K562 (cell line): Measurements from ENCODE around the gene TP53TG5. TPM values are rescaled to one million over a fixed set of nuclear protein-coding genes. Genes with fewer than 3 reads are reported as not detected.

ENCODE experiments used
- ATAC-seq: fragments of 200-7000 bp; cut with Tn5 transposase; 3 replicates; pipeline ENCODE4 v1.9.1; 2020; ENCODE audit warnings: moderate library complexity
- BruUV-seq: library from RNA; stranded (reverse); fragments of 400-500 nt; replicated peaks from 2 replicates; lab custom pipeline; 2021; lab: Mats Ljungman, UMichigan
- CTCF ChIA-PET: fragments of 300-600 bp; formaldehyde crosslinking; extraction: SDS; loops from one replicate; lab custom pipeline; 2021; ENCODE audit warnings: low intra/inter-chr PET ratio; lab: Yijun Ruan, JAX
- POLR2A ChIA-PET: fragments of 300-600, 350-650 bp; sonication (Branson Sonifier 250); formaldehyde crosslinking; extraction: SDS; loops from one replicate; lab custom pipeline; 2021; ENCODE audit warnings: antibody characterized with exemption, inconsistent platforms; lab: Yijun Ruan, JAX
- DNase-seq, 4 experiments: peaks; one replicate each; pipeline versions ENCODE4 v3.0.0 to v3.0.0-alpha.2; 2011 to 2018; ENCODE audit warnings: low spot score in 3 of 4, mixed read lengths in 3 of 4; ENCODE audit errors: extremely low read depth in 1 of 4
- FAIRE-seq: peaks from 2 replicates; lab custom pipeline; 2011; peaks lifted over from hg19 to GRCh38; lab: Jason Lieb, UNC
- H2AFZ ChIP-seq: 2 replicates; pipeline ENCODE4 v1.6.0; 2011; ENCODE audit warnings: low read depth, low read length, control low read depth, inconsistent platforms
- H3K27ac ChIP-seq: fragments of 200-600 bp; 3 replicates; pipeline ENCODE4 v1.8.0; 2011; ENCODE audit warnings: low read depth, mild to moderate bottlenecking, control low read depth, inconsistent platforms, low read length, moderate library complexity, mixed read lengths; ENCODE audit errors: extremely low read depth
- H3K27me3 ChIP-seq, 2 experiments: fragments of 300-600 bp in 1 of 2; 2 replicates in 1 of 2; 3 replicates in 1 of 2; pipeline versions ENCODE4 v1.6.0 to v1.8.0; 2011; ENCODE audit warnings: inconsistent platforms in 2 of 2, low read length in 2 of 2, mild to moderate bottlenecking in 1 of 2, mixed read lengths in 1 of 2, moderate library complexity in 1 of 2; ENCODE audit not compliant: control insufficient read depth in 2 of 2, insufficient read depth in 2 of 2
- H3K36me3 ChIP-seq: fragments of 300-600 bp; 3 replicates; pipeline ENCODE4 v1.8.0; 2011; ENCODE audit warnings: mild to moderate bottlenecking, low read length, inconsistent platforms; ENCODE audit not compliant: control insufficient read depth, insufficient read depth
- H3K4me1 ChIP-seq, 2 experiments: fragments of 200-600 bp in 1 of 2; replicated peaks in 1 of 2; 2 replicates in 1 of 2; 3 replicates in 1 of 2; pipeline versions ENCODE4 v1.5.1 to v1.8.0; 2011; ENCODE audit warnings: inconsistent platforms in 2 of 2, low read length in 2 of 2, mild to moderate bottlenecking in 1 of 2, mixed read lengths in 1 of 2, moderate library complexity in 1 of 2; ENCODE audit not compliant: control insufficient read depth in 2 of 2, insufficient read depth in 2 of 2
- H3K4me2 ChIP-seq: 2 replicates; pipeline ENCODE4 v1.6.1; 2011; ENCODE audit warnings: low read length, control low read depth, inconsistent platforms, mixed read lengths; ENCODE audit not compliant: insufficient read depth
- H3K4me3 ChIP-seq: fragments of 200-600 bp; sonication (generic), shearing (Covaris generic); 2 replicates; pipeline ENCODE4 v1.5.1; 2016; ENCODE audit warnings: control low read depth, inconsistent platforms
- H3K79me2 ChIP-seq: fragments of 200-600 bp; 3 replicates; pipeline ENCODE4 v1.8.0; 2011; ENCODE audit warnings: low read length, inconsistent platforms; ENCODE audit not compliant: control insufficient read depth, insufficient read depth
- H3K9ac ChIP-seq, 2 experiments: 2 replicates each; pipeline versions ENCODE4 v1.6.0 to v1.6.1; 2011; ENCODE audit warnings: low read depth in 2 of 2, low read length in 2 of 2, control low read depth in 1 of 2, inconsistent platforms in 1 of 2, mild to moderate bottlenecking in 1 of 2, mixed read lengths in 1 of 2; ENCODE audit not compliant: insufficient read depth in 1 of 2
- H3K9me1 ChIP-seq: one replicate; pipeline ENCODE4 v1.6.0; 2011; ENCODE audit warnings: inconsistent platforms, mild to moderate bottlenecking, low read length, moderate library complexity; ENCODE audit not compliant: control insufficient read depth, insufficient read depth
- H3K9me3 ChIP-seq: replicated peaks from 2 replicates; pipeline ENCODE4 v1.5.1; 2011; ENCODE audit warnings: low read depth, low read length, inconsistent platforms; ENCODE audit not compliant: control insufficient read depth, insufficient read depth
- H4K20me1 ChIP-seq: replicated peaks from 2 replicates; pipeline ENCODE4 v1.6.1; 2011; ENCODE audit warnings: low read length, inconsistent platforms, mixed read lengths; ENCODE audit not compliant: control insufficient read depth, insufficient read depth
- CBX2 ChIP-seq: fragments of 200-600 bp; sonication (generic); IDR thresholded peaks from one replicate; pipeline ENCODE4 v1.6.1; 2012; ENCODE audit warnings: mild to moderate bottlenecking, low read length, inconsistent platforms; ENCODE audit not compliant: insufficient read depth, poor library complexity, severe bottlenecking
- CREM ChIP-seq: IDR thresholded peaks from 2 replicates; pipeline ENCODE4 v1.6.1; 2014; ENCODE audit warnings: antibody characterized with exemption, low read depth
- DNMT1 ChIP-seq: fragments of 450-650 bp; IDR thresholded peaks from 2 replicates; pipeline ENCODE4 v1.6.1; 2016; ENCODE audit warnings: antibody characterized with exemption, mild to moderate bottlenecking
- FOXJ2 ChIP-seq: fragments of 200-800 bp; sonication (Bioruptor generic); IDR thresholded peaks from 2 replicates; pipeline ENCODE4 v1.6.1; 2016; ENCODE audit warnings: missing genetic modification characterization, missing compliant biosample characterization
- HDAC2 ChIP-seq: fragments of 450-650 bp; IDR thresholded peaks from 2 replicates; pipeline ENCODE4 v1.6.1; 2016; ENCODE audit warnings: mild to moderate bottlenecking
- MTA3 ChIP-seq: fragments of 450-650 bp; formaldehyde crosslinking; IDR thresholded peaks from 2 replicates; pipeline ENCODE4 v1.6.1; 2017; ENCODE audit warnings: mild to moderate bottlenecking, borderline replicate concordance
- NFIX ChIP-seq: fragments of 250-450 bp; sonication (Bioruptor Pico); IDR thresholded peaks from 2 replicates; pipeline ENCODE4 v1.4.0; 2020; ENCODE audit warnings: low read depth, mild to moderate bottlenecking, moderate library complexity
- NRF1 ChIP-seq, 2 experiments: fragments of 450-650 bp; IDR thresholded peaks in 1 of 2; conservative IDR thresholded peaks in 1 of 2; 2 replicates each; pipeline ENCODE4 v1.6.1; 2014; ENCODE audit warnings: mild to moderate bottlenecking in 2 of 2
- PPARD ChIP-seq: fragments of 250-450 bp; sonication (Bioruptor Pico); IDR thresholded peaks from 2 replicates; pipeline ENCODE4 v1.8.0; 2022; ENCODE audit warnings: inconsistent platforms, mild to moderate bottlenecking, moderate library complexity
- WHSC1 ChIP-seq: IDR thresholded peaks from one replicate; pipeline ENCODE4 v1.6.1; 2012; ENCODE audit warnings: low read length, control low read depth, inconsistent platforms
- ZNF561 ChIP-seq: fragments of 450-650 bp; formaldehyde crosslinking; conservative IDR thresholded peaks from 2 replicates; pipeline ENCODE4 v1.4.0; 2020; ENCODE audit warnings: mild to moderate bottlenecking, moderate library complexity
- ZNF785 ChIP-seq: fragments of 250-450 bp; sonication (Bioruptor Pico); IDR thresholded peaks from 2 replicates; pipeline ENCODE4 v1.4.0; 2020; ENCODE audit warnings: mild to moderate bottlenecking
- WGBS: fragments of 100-300 bp; shearing (Covaris generic); methylation state at CpG from one replicate; pipeline ENCODE4 v1.1.6; 2016; ENCODE audit warnings: low coverage, mixed read lengths; ENCODE audit not compliant: insufficient coverage; ENCODE audit errors: missing lambda C conversion rate; 5-methylcytosine and 5-hydroxymethylcytosine counted together
- in situ Hi-C: fragments of 300-500 bp; cut with MboI; formaldehyde crosslinking; loops from 4 replicates; pipeline ENCODE4 v1.15.0; 2018; ENCODE audit warnings: inconsistent platforms, mixed read lengths
- intact Hi-C: fragments of 100-400 bp; cut with micrococcal nuclease; formaldehyde crosslinking; loops from 2 replicates; pipeline ENCODE4 v1.14.2; 2022
- polyA plus RNA-seq, 8 experiments: library from polyadenylated mRNA; depleted of rRNA in 4 of 8; stranded (reverse) in 5 of 8; unstranded in 3 of 8; fragments of >200 nt; fragmentation: Nextera tagmentation in 2 of 8; fragmentation: Illumina TruSeq in 1 of 8; extraction: Ambion mirVana in 2 of 8; extraction: Trizol in 1 of 8; gene quantifications; 2 replicates each; pipeline versions ENCODE4 v1.2.1 to v1.2.3, GENCODE V29; 2011 to 2014; ENCODE audit warnings: inconsistent platforms in 1 of 8, missing spikeins in 1 of 8
- total RNA-seq, 7 experiments: library from RNA; depleted of rRNA in 6 of 7; stranded (reverse); fragments of >200 nt in 6 of 7; fragmentation: Illumina TruSeq in 2 of 7; extraction: Trizol in 2 of 7; gene quantifications; 2 replicates each; pipeline versions ENCODE4 v1.2.1 to v1.2.3, GENCODE V29; 2011 to 2021; ENCODE audit warnings: low replicate concordance in 1 of 7
- TF ChIP-seq, protein P1 (sequence below): sonication (generic); formaldehyde crosslinking; IDR thresholded peaks from 2 replicates; pipeline ENCODE4 v1.8.0; 2023; ENCODE audit warnings: mild to moderate bottlenecking, missing genetic modification reagents
- TF ChIP-seq, protein P2 (sequence below), 2 experiments: IDR thresholded peaks; 2 replicates each; pipeline ENCODE4 v1.6.1; 2012; ENCODE audit warnings: improper control_type of control experiment in 2 of 2, low read depth in 2 of 2, low read length in 2 of 2, borderline replicate concordance in 1 of 2
- TF ChIP-seq, protein P3 (sequence below): fragments of 250-450 bp; sonication (Bioruptor Pico); IDR thresholded peaks from 2 replicates; pipeline ENCODE4 v1.4.0; 2020; ENCODE audit warnings: mild to moderate bottlenecking, moderate library complexity

The TP53TG5 gene
- total and polyA plus RNA-seq, 9 of the 15 experiments (the other 6 are each of a cell fraction or from before 2014, with no cell fraction given): 0.04 to 0.05 (median 0.04) TPM; not detected in 6

GRCh38 chr20:45341579-45341938, 36.6 kb downstream of the TP53TG5 start (continued):
- TF ChIP-seq CREM: no peak

GRCh38 chr20:45340951-45341350, 37.2 kb downstream of the TP53TG5 start:
- peaks cover 71 to 82% of the 10 kb centered on the region in 2 experiments for H3K4me1 ChIP-seq
- TF ChIP-seq HDAC2: no peak
- TF ChIP-seq CBX2: no peak
- TF ChIP-seq PPARD: no peak
- no peak for TF ChIP-seq NFIX
- no peak for TF ChIP-seq ZNF785 (CRISPR knock-in tag)
- TF ChIP-seq, protein P1, sequence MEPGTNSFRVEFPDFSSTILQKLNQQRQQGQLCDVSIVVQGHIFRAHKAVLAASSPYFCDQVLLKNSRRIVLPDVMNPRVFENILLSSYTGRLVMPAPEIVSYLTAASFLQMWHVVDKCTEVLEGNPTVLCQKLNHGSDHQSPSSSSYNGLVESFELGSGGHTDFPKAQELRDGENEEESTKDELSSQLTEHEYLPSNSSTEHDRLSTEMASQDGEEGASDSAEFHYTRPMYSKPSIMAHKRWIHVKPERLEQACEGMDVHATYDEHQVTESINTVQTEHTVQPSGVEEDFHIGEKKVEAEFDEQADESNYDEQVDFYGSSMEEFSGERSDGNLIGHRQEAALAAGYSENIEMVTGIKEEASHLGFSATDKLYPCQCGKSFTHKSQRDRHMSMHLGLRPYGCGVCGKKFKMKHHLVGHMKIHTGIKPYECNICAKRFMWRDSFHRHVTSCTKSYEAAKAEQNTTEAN (CRISPR knock-in tag): no peak
- TF ChIP-seq DNMT1: no peak
- TF ChIP-seq NRF1 (conservative IDR thresholded peaks at IDR 0.05 in 1 of 2, IDR thresholded peaks at IDR 0.05 in 1 of 2): no peak
- TF ChIP-seq, protein P2, sequence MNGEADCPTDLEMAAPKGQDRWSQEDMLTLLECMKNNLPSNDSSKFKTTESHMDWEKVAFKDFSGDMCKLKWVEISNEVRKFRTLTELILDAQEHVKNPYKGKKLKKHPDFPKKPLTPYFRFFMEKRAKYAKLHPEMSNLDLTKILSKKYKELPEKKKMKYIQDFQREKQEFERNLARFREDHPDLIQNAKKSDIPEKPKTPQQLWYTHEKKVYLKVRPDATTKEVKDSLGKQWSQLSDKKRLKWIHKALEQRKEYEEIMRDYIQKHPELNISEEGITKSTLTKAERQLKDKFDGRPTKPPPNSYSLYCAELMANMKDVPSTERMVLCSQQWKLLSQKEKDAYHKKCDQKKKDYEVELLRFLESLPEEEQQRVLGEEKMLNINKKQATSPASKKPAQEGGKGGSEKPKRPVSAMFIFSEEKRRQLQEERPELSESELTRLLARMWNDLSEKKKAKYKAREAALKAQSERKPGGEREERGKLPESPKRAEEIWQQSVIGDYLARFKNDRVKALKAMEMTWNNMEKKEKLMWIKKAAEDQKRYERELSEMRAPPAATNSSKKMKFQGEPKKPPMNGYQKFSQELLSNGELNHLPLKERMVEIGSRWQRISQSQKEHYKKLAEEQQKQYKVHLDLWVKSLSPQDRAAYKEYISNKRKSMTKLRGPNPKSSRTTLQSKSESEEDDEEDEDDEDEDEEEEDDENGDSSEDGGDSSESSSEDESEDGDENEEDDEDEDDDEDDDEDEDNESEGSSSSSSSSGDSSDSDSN (IDR thresholded peaks at IDR 0.05; ENCODE audit: borderline replicate concordance in 1 of 2, low read depth in 2 of 2, low read length in 2 of 2): no peak
- TF ChIP-seq MTA3: no peak
- TF ChIP-seq WHSC1: no peak
- TF ChIP-seq FOXJ2 (tag): no peak
- no peak for TF ChIP-seq ZNF561
- TF ChIP-seq, protein P3, sequence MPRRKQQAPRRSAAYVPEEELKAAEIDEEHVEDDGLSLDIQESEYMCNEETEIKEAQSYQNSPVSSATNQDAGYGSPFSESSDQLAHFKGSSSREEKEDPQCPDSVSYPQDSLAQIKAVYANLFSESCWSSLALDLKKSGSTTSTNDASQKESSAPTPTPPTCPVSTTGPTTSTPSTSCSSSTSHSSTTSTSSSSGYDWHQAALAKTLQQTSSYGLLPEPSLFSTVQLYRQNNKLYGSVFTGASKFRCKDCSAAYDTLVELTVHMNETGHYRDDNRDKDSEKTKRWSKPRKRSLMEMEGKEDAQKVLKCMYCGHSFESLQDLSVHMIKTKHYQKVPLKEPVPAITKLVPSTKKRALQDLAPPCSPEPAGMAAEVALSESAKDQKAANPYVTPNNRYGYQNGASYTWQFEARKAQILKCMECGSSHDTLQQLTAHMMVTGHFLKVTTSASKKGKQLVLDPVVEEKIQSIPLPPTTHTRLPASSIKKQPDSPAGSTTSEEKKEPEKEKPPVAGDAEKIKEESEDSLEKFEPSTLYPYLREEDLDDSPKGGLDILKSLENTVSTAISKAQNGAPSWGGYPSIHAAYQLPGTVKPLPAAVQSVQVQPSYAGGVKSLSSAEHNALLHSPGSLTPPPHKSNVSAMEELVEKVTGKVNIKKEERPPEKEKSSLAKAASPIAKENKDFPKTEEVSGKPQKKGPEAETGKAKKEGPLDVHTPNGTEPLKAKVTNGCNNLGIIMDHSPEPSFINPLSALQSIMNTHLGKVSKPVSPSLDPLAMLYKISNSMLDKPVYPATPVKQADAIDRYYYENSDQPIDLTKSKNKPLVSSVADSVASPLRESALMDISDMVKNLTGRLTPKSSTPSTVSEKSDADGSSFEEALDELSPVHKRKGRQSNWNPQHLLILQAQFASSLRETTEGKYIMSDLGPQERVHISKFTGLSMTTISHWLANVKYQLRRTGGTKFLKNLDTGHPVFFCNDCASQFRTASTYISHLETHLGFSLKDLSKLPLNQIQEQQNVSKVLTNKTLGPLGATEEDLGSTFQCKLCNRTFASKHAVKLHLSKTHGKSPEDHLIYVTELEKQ (CRISPR knock-in tag): no peak

More at GRCh38 chr20:45340951-45341350, 37.2 kb downstream of the TP53TG5 start:
- WGBS: 59% methylated on average over 1 of the region's 1 CpG
- Histone ChIP-seq H3K4me3 (no peak overlapping the region), H3K27ac (no peak overlapping the region), H3K27me3 (no peaks in the 10 kb centered on the region), H2AFZ (no peak overlapping the region), H3K9ac (no peak overlapping the region), H3K9me1 (no peaks in the 10 kb centered on the region), H4K20me1 (0 out of 2 replicates have a peak, but pooled peaks cover 13% of the 10 kb centered on the region), H3K9me3 (no peaks in the 10 kb centered on the region), H3K4me2 (no peak overlapping the region), H3K36me3 (peaks cover 9% of the 10 kb centered on the region; the same call in 1 of the 3 replicates), H3K79me2 (peaks cover 6% of the 10 kb centered on the region; the same call in 1 of the 3 replicates)
- intact Hi-C loops: no loop called here
- DNase-seq (no peak), ATAC-seq (no peak), FAIRE-seq (no peak)
- ChIA-PET POLR2A (interaction anchor here (0.6 to 1.9 kb wide), 5 partner anchors 14 to 288 kb away, joined by 3 to 7 read pairs (median 3); no protein-coding TSS in a partner anchor), CTCF (no interaction called here)
- no TSS peak for BruUV-seq
- in situ Hi-C loops: no loop called here
